B cell (primary cell): ENCODE results near the gene TIE1. TPM values are rescaled to one million over a fixed set of nuclear protein-coding genes. Genes with fewer than 3 reads are reported as not detected.

Experiments
- ATAC-seq: fragments of 200-7000 bp; cut with Tn5 transposase; one replicate; pipeline ENCODE4 v1.10.0; 2021; ENCODE audit warnings: low read depth, mild to moderate bottlenecking, moderate number of reproducible peaks, moderate library complexity
- CTCF ChIA-PET: fragments of 350-600 bp; sonication (Branson Sonifier 250); formaldehyde crosslinking; loops from one replicate; lab custom pipeline; 2021; ENCODE audit warnings: antibody characterized with exemption, inconsistent platforms; lab: Charles Lee
- POLR2A ChIA-PET: fragments of 350-600 bp; sonication (Branson Sonifier 250); formaldehyde crosslinking; loops from one replicate; lab custom pipeline; 2021; ENCODE audit warnings: antibody characterized with exemption; lab: Charles Lee
- DNase-seq: peaks from one replicate; pipeline ENCODE4 v3.0.0; 2013
- H2AFZ ChIP-seq: 2 replicates; pipeline ENCODE4 v1.6.1; 2012; ENCODE audit warnings: mild to moderate bottlenecking, low read depth, low read length; ENCODE audit not compliant: insufficient read depth, poor library complexity, severe bottlenecking
- H3K27ac ChIP-seq, 2 donors: 1 replicate in 1 of 2; 2 replicates in 1 of 2; pipeline ENCODE4 v1.5.1; 2012 to 2013; ENCODE audit warnings: low read length in 2 of 2, mild to moderate bottlenecking in 2 of 2, moderate library complexity in 1 of 2
- H3K27me3 ChIP-seq, 4 experiments: fragments of 200-600 bp in 1 of 4; sonication (generic) in 1 of 4; replicated peaks in 1 of 4; 1 replicate in 2 of 4; 2 replicates in 2 of 4; pipeline versions ENCODE4 v1.6.1 to v1.7.0; 2013 to 2016; ENCODE audit warnings: low read length in 3 of 4, mild to moderate bottlenecking in 2 of 4, mixed read lengths in 1 of 4, moderate library complexity in 1 of 4; ENCODE audit not compliant: insufficient read depth in 4 of 4, control insufficient read depth in 3 of 4; ENCODE audit errors: control extremely low read depth in 1 of 4
- H3K36me3 ChIP-seq, 2 experiments: replicated peaks in 1 of 2; 1 replicate in 1 of 2; 2 replicates in 1 of 2; pipeline versions ENCODE4 v1.6.1 to v1.7.1; 2013; ENCODE audit warnings: low read length in 1 of 2; ENCODE audit not compliant: insufficient read depth in 2 of 2, control insufficient read depth in 1 of 2; ENCODE audit errors: control extremely low read depth in 1 of 2, extremely low read depth in 1 of 2
- H3K4me1 ChIP-seq, 2 donors: fragments of 200-600 bp in 1 of 2; sonication (generic) in 1 of 2; 1 replicate in 1 of 2; 2 replicates in 1 of 2; pipeline versions ENCODE4 v1.5.1 to v1.6.1; 2013 to 2017; ENCODE audit warnings: low read length in 2 of 2; ENCODE audit not compliant: control insufficient read depth in 2 of 2, insufficient read depth in 2 of 2
- H3K4me2 ChIP-seq: replicated peaks from 2 replicates; pipeline ENCODE3; 2012; ENCODE audit warnings: mild to moderate bottlenecking, low read depth, low read length; ENCODE audit not compliant: poor library complexity, severe bottlenecking
- H3K4me3 ChIP-seq, 5 experiments: fragments of 200-600 bp in 1 of 5; sonication (generic) in 1 of 5; 1 replicate in 3 of 5; 2 replicates in 2 of 5; pipeline versions ENCODE4 v1.5.1 to v1.7.0; 2011 to 2016; ENCODE audit warnings: low read length in 4 of 5, mild to moderate bottlenecking in 4 of 5, low read depth in 2 of 5, control low read depth in 1 of 5, moderate library complexity in 1 of 5; ENCODE audit not compliant: insufficient read depth in 1 of 5; ENCODE audit errors: control extremely low read depth in 1 of 5, extremely low read depth in 1 of 5
- H3K79me2 ChIP-seq: fragments of 200-600 bp; sonication (generic); one replicate; pipeline ENCODE4 v1.6.0; 2016; ENCODE audit warnings: low read length; ENCODE audit not compliant: control insufficient read depth, insufficient read depth
- H3K9ac ChIP-seq: fragments of 200-600 bp; sonication (generic); 2 replicates; pipeline ENCODE4 v1.6.1; 2017; ENCODE audit warnings: mild to moderate bottlenecking, low read length, moderate library complexity
- H3K9me3 ChIP-seq, 3 donors: one replicate each; pipeline versions ENCODE4 v1.6.1 to v1.7.1; 2013; ENCODE audit warnings: low read length in 2 of 3; ENCODE audit not compliant: control insufficient read depth in 2 of 3, insufficient read depth in 1 of 3; ENCODE audit errors: control extremely low read depth in 1 of 3
- H4K20me1 ChIP-seq: 2 replicates; pipeline ENCODE4 v1.6.0; 2012; ENCODE audit warnings: mild to moderate bottlenecking, low read length; ENCODE audit not compliant: insufficient read depth, control insufficient read depth, poor library complexity, severe bottlenecking
- H3K27ac Mint-ChIP-seq: one replicate; pipeline ENCODE4 v1.8.0; 2021; ENCODE audit warnings: mixed read lengths
- H3K27me3 Mint-ChIP-seq: one replicate; pipeline ENCODE4 v1.8.0; 2021; ENCODE audit warnings: mixed read lengths
- H3K4me1 Mint-ChIP-seq: one replicate; pipeline ENCODE4 v1.8.0; 2021; ENCODE audit warnings: mixed read lengths
- H3K4me3 Mint-ChIP-seq: one replicate; pipeline ENCODE4 v1.8.0; 2021; ENCODE audit warnings: mixed read lengths
- H3K9me3 Mint-ChIP-seq: one replicate; pipeline ENCODE4 v1.8.0; 2022; ENCODE audit warnings: mixed read lengths; ENCODE audit not compliant: insufficient read depth
- CTCF ChIP-seq: fragments of 200-600 bp; IDR thresholded peaks from one replicate; pipeline ENCODE4 v1.8.0; 2022; ENCODE audit warnings: antibody characterized with exemption, mild to moderate bottlenecking
- EZH2 ChIP-seq: IDR thresholded peaks from 2 replicates; pipeline ENCODE4 v1.6.1; 2012; ENCODE audit warnings: borderline replicate concordance, low read depth, mild to moderate bottlenecking, moderate library complexity, low read length; ENCODE audit not compliant: insufficient read depth, poor library complexity, severe bottlenecking
- WGBS: methylation state at CpG from one replicate; pipeline ENCODE4 v1.1.5; 2013; ENCODE audit warnings: missing lambda C conversion rate; ENCODE audit not compliant: insufficient coverage; 5-methylcytosine and 5-hydroxymethylcytosine counted together
- intact Hi-C: fragments of 100-400 bp; cut with micrococcal nuclease; formaldehyde crosslinking; loops from one replicate; pipeline ENCODE4 v1.10.0; 2022
- polyA plus RNA-seq: library from polyadenylated mRNA; depleted of rRNA; stranded (reverse); fragments of >200 nt; gene quantifications from 2 replicates; pipeline ENCODE4 v1.2.3, GENCODE V29; 2012
- total RNA-seq, 2 donors: library from RNA; stranded (reverse); fragments of 120-200 nt in 1 of 2; gene quantifications; 1 replicate in 1 of 2; 2 replicates in 1 of 2; pipeline versions ENCODE4 v1.2.3 to v1.2.4, GENCODE V29; 2013 to 2022

Gene TIE1
- total and polyA plus RNA-seq, 2 donors (not counting 1 experiment from before 2014, with no cell fraction given) = 0.10 TPM; not detected in 1

- intact Hi-C loops = loop anchor here (2.0 to 10.0 kb wide), 4 partner anchors 95 to 702 kb away; partner anchors contain the start of genes PPIH, SLC2A1 and ZNF691
- H3K4me3 Mint-ChIP-seq = peak overlapping the region; percentile 89
- H3K9me3 Mint-ChIP-seq = no peaks in the 10 kb centered on the region
- H3K27me3 Mint-ChIP-seq = no peaks in the 10 kb centered on the region
- Histone ChIP-seq H3K27ac (no peak overlapping the region), H3K36me3 (peaks cover 0 to 27% of the 10 kb centered on the region in 2 experiments), H2AFZ (no peak overlapping the region), H3K27me3 (no peaks in the 10 kb centered on the region), H3K9ac (no peak overlapping the region), H3K79me2 (peaks cover 7% of the 10 kb centered on the region), H3K4me3 (no peak overlapping the region), H3K4me2 (no peak overlapping the region), H3K4me1 (peaks cover 9 to 15% of the 10 kb centered on the region in 2 donors), H4K20me1 (peaks cover 3% of the 10 kb centered on the region), H3K9me3 (no peaks in the 10 kb centered on the region)
- ChIA-PET POLR2A (interaction anchor here (3.5 kb wide), 1 partner anchor 8 kb away, joined by 34 read pairs; the partner anchor contains the start of gene ELOVL1), CTCF (interaction anchor here (0.7 to 1.0 kb wide), 2 partner anchors 55 to 133 kb away, joined by 3 read pairs; no protein-coding TSS in a partner anchor)
- no peak for TF ChIP-seq EZH2
- TF ChIP-seq CTCF = no peak
- H3K27ac Mint-ChIP-seq = peak overlapping the region; percentile 22
- peaks cover 18% of the 10 kb centered on the region for H3K4me1 Mint-ChIP-seq
- no peak for DNase-seq
- WGBS = 62% methylated on average over 8 of the region's 11 CpGs
- ATAC-seq = no peak
Measured at GRCh38 chr1:43359696-43360095, 58.9 kb downstream of the TIE1 start.

GRCh38 chr1:43360616-43361015, 59.8 kb downstream of the TIE1 start:
- Histone ChIP-seq H3K4me3 (no peak overlapping the region), H3K9me3 (no peaks in the 10 kb centered on the region), H2AFZ (no peak overlapping the region), H3K27ac (no peak overlapping the region), H4K20me1 (peaks cover 8% of the 10 kb centered on the region), H3K4me2 (no peak overlapping the region), H3K9ac (no peak overlapping the region), H3K79me2 (peaks cover 14% of the 10 kb centered on the region), H3K27me3 (no peaks in the 10 kb centered on the region), H3K36me3 (peaks cover 0 to 36% of the 10 kb centered on the region in 2 experiments), H3K4me1 (peaks cover 9 to 18% of the 10 kb centered on the region in 2 donors)
- ChIA-PET POLR2A (no interaction called here), CTCF (interaction anchor here (0.7 to 1.0 kb wide), 2 partner anchors 54 to 133 kb away, joined by 3 read pairs; no protein-coding TSS in a partner anchor)
- no peaks in the 10 kb centered on the region for H3K27me3 Mint-ChIP-seq
- H3K4me3 Mint-ChIP-seq = peak overlapping the region; percentile 49
- WGBS = 83% methylated on average over 1 of the region's 4 CpGs
- no peak for DNase-seq
- ATAC-seq = no peak
- no peak overlapping the region for H3K27ac Mint-ChIP-seq
- intact Hi-C loops = loop anchor here (10.0 kb wide), 1 partner anchor 406 kb away; the partner anchor contains the start of gene SLC2A1
- H3K4me1 Mint-ChIP-seq = peaks cover 25% of the 10 kb centered on the region
- no peak for TF ChIP-seq EZH2
- no peaks in the 10 kb centered on the region for H3K9me3 Mint-ChIP-seq
